ENCODE data around the gene ITGA11.
A peak's percentile ranks its signal among the peaks of the same experiment; 100 is the strongest.

ITGA11 gene

GRCh38 chr15:68383161-68384074 lies 48.5 kb downstream of the ITGA11 start:
- Histone ChIP-seq H3K27ac (replicated peaks) (no peak overlapping the region), H3K4me3 (replicated peaks; ENCODE audit: insufficient read depth, low read length) (no peak overlapping the region), H3K27me3 (ENCODE audit: insufficient read depth, poor library complexity, severe bottlenecking) (peaks cover 5% of the 10 kb centered on the region)
- DNase-seq (ENCODE audit: low read depth in 1 of 2, low spot score in 1 of 2), result peak in 1 of 2 experiments; percentile 51
- no peak for TF ChIP-seq GABPA (IDR thresholded peaks at IDR 0.05; ENCODE audit: low read depth)
- TF ChIP-seq, protein P1, sequence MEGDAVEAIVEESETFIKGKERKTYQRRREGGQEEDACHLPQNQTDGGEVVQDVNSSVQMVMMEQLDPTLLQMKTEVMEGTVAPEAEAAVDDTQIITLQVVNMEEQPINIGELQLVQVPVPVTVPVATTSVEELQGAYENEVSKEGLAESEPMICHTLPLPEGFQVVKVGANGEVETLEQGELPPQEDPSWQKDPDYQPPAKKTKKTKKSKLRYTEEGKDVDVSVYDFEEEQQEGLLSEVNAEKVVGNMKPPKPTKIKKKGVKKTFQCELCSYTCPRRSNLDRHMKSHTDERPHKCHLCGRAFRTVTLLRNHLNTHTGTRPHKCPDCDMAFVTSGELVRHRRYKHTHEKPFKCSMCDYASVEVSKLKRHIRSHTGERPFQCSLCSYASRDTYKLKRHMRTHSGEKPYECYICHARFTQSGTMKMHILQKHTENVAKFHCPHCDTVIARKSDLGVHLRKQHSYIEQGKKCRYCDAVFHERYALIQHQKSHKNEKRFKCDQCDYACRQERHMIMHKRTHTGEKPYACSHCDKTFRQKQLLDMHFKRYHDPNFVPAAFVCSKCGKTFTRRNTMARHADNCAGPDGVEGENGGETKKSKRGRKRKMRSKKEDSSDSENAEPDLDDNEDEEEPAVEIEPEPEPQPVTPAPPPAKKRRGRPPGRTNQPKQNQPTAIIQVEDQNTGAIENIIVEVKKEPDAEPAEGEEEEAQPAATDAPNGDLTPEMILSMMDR (IDR thresholded peaks at IDR 0.05; ENCODE audit: insufficient read depth, low read length), result peak; percentile 61

GRCh38 chr15:68382286-68383007 lies 49.5 kb downstream of the ITGA11 start:
- Histone ChIP-seq H3K27ac (replicated peaks) (no peak overlapping the region), H3K4me3 (replicated peaks; ENCODE audit: insufficient read depth, low read length) (no peak overlapping the region), H3K27me3 (ENCODE audit: insufficient read depth, poor library complexity, severe bottlenecking) (no peaks in the 10 kb centered on the region)
- DNase-seq (ENCODE audit: low read depth in 1 of 2, low spot score in 1 of 2), result no peak
- TF ChIP-seq SPI1 (IDR thresholded peaks at IDR 0.05; ENCODE audit: borderline replicate concordance, low read depth) (no peak), REST (IDR thresholded peaks at IDR 0.05; ENCODE audit: insufficient replicate concordance, low read depth) (no peak), POLR2AphosphoS5 (IDR thresholded peaks at IDR 0.05; ENCODE audit: low read depth) (no peak), GABPA (IDR thresholded peaks at IDR 0.05; ENCODE audit: low read depth) (no peak)
- TF ChIP-seq, protein P1 (IDR thresholded peaks at IDR 0.05; ENCODE audit: insufficient read depth, low read length), result no peak

DNA sequence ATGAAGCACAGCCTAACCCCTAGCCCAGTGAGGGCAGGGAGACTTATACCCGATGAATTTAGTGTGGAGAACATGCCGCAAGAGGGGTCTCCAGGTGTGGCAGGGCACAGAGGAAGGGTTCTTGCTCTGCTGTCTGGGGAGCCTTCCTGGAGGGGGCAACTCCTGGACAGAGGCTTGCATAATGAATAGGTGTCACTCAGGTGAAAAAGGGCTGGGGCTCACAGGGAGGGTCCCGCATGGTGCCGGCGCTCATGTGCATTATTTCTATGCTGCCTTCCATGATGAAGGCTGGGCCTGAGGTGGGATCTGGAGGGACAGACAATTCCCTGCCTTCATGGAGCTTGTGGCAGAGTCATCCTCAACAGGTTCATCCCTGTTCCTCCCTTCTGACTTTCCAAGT lies 51.5 kb downstream of the ITGA11 start:
- DNase-seq (ENCODE audit: low read depth in 1 of 2, low spot score in 1 of 2), result no peak
- H3K27me3 ChIP-seq (ENCODE audit: insufficient read depth, poor library complexity, severe bottlenecking), result no peaks in the 10 kb centered on the region
- TF ChIP-seq, protein P1 (IDR thresholded peaks at IDR 0.05; ENCODE audit: insufficient read depth, low read length), result no peak
- TF ChIP-seq SPI1 (IDR thresholded peaks at IDR 0.05; ENCODE audit: borderline replicate concordance, low read depth) (no peak), POLR2AphosphoS5 (IDR thresholded peaks at IDR 0.05; ENCODE audit: low read depth) (no peak), REST (IDR thresholded peaks at IDR 0.05; ENCODE audit: insufficient replicate concordance, low read depth) (no peak), GABPA (IDR thresholded peaks at IDR 0.05; ENCODE audit: low read depth) (no peak)
- no peak overlapping the region for H3K4me3 ChIP-seq (replicated peaks; ENCODE audit: insufficient read depth, low read length)
- no peak overlapping the region for H3K27ac ChIP-seq (replicated peaks)

Measured in HL-60 (cell line).